Measurements from ENCODE around the gene SLAMF6.
"Not testable (repeated sequence)": the region's sequence is repeated elsewhere in the genome, so short reads cannot be mapped to it uniquely, and the experiment has no call there.

The SLAMF6 gene

GRCh38 chr1:160546942-160547341, 23.9 kb upstream of the SLAMF6 start:
- DNase-seq, result no peak
- intact Hi-C loops (cut with DNase I), result no loop called here

GRCh38 chr1:160544647-160545046, 21.6 kb upstream of the SLAMF6 start:
- intact Hi-C loops (cut with DNase I), result no loop called here
- peak in 1 of 42 donors; percentile 11 for DNase-seq

DNA sequence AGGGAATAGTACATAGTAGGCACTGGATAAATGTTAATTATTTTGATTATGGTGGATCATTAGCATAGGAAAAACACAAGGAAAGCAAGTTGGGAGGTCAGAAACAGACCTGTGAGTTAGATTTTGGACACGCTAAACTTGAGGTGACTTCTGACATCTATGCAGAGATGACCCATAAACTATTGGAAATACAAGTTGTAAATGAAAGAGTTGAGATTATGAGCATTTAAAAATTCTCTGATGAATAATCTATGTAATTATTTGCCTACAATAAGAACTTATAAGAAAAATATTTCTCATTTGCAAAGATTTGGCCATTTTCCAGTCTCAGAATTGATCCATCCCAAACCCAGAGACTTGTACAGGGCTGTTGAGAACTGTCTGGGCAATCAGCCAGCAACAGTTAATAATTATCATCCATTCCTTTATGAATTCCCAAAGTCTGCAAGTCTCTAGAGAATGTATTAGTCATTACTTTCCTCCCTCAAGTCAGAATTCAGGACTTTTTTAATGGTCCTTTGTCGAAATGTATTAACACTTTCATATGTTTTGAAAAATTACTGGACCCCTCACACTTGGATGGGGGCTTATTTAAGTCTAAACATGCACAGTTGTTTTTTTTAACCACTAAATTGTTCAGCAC, 19.4 kb upstream of the SLAMF6 start:
- no peak for DNase-seq
- intact Hi-C loops (cut with DNase I), result no loop called here

GRCh38 chr1:160541622-160542302, 18.7 kb upstream of the SLAMF6 start:
- intact Hi-C loops (cut with DNase I), result no loop called here
- DNase-seq, result no peak

GRCh38 chr1:160540859-160541233, 17.8 kb upstream of the SLAMF6 start:
- intact Hi-C loops (cut with DNase I), result no loop called here
- no peak for DNase-seq

DNA sequence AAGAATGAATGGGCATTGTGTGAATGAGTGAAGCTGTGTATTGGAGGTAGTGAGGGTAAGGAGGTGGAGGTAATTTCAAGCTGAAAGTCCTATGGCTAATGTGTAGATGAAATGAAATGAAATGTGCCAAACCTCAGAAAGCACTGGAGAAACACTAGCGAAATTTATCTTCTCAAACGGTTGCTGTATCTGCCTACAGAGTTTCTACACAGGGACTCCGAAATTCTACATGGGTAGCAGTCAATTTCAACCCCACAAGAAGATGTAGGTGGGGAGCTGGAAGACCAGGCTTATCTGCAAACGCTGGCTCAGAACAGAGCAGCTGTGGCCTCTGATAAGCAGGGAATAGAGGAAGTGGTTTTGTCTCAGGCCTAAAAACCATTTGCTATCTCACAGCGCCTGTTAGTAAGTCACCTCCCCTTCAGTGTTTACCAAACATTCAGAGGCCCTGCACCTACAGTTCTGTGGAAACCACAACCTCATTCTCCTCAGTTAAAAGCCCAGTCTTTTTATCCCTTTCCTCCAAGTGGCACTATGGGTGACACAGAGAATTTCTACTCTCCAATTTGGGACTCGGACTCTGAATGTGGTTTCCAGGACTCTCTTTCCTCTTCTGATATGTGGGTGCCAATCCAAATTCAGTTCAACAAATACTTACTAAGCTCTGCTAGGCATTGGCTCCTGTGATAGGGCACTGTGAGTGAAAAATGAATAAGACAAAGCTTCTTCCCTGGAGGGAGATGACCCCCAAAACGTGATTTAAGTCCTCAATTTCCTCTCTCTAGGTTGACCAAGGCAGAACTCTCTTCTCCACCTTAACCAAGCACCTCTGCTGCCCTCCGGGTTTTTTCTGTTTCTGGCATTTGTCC, 17.2 kb upstream of the SLAMF6 start:
- intact Hi-C loops (cut with DNase I), result no loop called here
- DNase-seq, result no peak

DNA sequence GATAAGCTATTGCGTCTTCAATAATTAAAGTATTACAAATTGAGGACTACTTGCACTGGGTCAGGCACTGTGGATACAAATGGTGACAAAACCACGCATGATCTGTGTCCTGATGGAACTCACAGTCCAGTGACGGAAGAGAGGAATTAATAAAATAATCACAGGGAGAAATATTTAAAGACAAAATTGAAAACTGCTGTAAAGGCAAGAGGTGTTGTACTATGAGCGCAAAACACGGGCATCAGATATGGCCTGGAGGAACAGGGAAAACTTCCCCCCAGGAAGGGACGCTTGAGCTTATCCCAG, 16.6 kb upstream of the SLAMF6 start:
- intact Hi-C loops (cut with DNase I), result no loop called here
- no peak for DNase-seq

DNA sequence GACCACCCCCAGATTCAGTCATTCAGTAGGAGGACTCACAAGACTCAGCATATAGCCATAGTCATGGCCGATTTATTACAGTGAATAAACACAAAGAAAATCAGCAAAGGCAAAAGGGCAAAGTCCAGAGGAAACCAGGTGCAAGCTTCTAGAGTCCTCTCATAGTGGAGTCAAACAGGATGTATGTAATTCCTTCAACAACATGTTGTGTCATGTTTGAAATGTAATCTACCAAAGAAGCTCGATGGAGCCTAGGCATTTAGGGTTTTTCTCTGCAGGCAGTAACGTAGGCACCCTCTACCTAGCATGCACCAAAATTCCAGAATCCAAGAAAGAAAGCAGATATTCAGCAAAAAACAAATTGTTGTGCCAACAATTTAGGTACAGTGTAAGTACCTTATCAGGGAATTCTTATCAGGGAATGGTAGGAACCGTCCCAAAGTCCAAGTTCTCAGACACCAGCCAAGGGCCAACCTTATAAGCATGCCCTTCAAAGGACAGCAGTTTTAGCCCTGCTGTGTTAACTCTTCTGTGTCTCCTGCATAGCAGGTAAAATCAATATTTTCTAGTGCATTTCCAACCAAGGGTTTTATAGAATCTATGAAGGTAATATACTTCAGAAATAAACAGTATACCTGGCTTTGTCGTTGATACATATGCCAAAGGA, 16.1 kb upstream of the SLAMF6 start:
- intact Hi-C loops (cut with DNase I), result no loop called here
- DNase-seq, result no peak

GRCh38 chr1:160537714-160538665, 14.9 kb upstream of the SLAMF6 start:
- intact Hi-C loops (cut with DNase I), result no loop called here

DNA sequence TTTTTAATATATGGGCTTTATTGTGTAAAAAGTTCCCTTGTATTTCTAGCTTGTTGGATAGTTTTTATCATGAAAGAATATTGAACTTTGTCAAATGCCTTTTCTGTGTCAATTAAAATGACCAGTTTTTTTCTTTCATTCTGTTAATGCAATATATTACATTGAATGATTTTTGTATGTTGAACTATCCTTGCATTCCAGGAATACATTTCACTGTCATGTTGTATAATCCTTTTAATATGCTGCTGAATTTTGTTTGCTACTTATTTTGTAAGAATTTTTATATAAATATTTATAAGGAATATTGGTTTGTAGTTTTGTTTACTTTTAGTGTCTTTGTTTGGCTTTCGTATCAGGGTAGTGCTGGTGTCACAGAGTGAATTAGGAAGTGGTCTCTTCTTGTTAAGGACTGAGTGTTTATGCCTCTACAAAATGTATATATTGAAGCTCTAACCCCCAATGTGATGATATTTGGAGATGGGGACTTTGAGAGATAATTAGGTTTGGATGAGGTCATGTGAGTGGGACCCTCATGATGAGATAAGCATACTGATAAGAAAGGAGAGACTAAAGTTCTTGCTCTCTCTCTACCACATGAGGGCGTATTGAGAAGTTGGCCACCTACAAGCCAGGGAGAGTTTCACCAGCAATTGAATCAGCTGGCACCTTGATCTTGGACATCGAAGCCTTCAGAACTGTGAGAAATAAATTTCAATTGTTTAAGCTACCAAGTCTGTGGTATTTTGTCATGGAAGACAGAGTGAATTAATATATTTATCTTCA, 12.0 kb upstream of the SLAMF6 start:
- DNase-seq, result no peak
- intact Hi-C loops (cut with DNase I), result no loop called here

More at GRCh38 chr1:160537714-160538665, 14.9 kb upstream of the SLAMF6 start:
- DNase-seq, result no peak

DNA sequence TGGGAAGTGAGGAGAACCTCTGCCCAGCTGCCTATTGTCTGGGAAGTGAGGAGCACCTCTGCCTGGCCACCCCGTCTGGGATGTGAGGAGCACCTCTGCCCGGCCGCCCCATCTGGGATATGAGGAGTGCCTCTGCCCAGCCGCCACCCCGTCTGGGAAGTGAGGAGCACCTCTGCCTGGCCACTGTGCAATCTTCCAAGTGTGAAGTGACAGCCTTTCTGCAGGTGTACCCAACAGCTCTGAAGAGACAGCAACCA, 9.4 kb upstream of the SLAMF6 start:
- intact Hi-C loops (cut with DNase I); DNase-seq: not testable (repeated sequence)

- intact Hi-C loops (cut with DNase I); DNase-seq: not testable (repeated sequence)
Observed at GRCh38 chr1:160531809-160532556, 8.9 kb upstream of the SLAMF6 start.

DNA sequence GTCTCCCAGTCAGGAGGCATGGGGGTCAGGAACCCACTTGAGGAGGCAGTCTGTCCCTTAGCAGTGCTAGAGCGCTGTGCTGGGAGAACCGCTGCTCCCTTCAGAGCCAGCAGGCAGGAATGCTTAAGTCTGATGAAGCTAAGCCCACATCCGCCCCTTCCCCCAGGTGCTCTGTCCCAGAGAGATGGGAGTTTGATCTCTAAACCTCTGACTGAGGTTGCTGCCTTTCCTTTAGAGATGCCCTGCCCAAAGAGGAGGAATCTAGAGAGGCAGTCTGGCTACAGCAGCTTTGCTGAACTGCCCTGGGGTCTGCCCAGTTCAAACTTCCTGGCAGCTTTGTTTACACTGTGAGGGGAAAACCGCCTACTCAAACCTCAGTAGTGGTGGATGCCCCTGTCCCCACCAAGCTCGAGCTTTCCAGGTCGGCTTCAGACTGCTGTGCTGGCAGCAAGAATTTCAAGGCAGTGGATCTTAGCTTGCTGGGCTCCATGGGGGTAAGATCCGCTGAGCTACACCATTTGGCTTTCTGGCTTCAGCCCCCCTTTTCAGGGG, 6.4 kb upstream of the SLAMF6 start:
- intact Hi-C loops (cut with DNase I); DNase-seq: not testable (repeated sequence)

DNA sequence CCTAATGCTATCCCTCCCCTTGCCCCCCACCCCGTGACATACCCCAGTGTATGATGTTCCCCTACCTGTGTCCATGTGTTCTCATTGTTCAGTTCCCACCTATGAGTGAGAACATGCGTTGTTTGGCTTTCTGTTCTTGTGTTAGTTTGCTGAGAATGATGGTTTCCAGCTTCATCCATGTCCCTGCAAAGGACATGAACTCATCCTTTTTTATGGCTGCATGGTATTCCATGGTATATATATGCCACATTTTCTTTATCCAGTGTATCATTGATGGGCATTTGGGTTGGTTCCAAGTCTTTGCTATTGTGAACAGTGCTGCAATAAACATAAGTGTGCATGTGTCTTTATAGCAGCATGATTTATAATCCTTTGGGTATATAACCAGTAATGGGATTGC, 734 bp upstream of the SLAMF6 start:
- intact Hi-C loops (cut with DNase I); DNase-seq: not testable (repeated sequence)

DNA sequence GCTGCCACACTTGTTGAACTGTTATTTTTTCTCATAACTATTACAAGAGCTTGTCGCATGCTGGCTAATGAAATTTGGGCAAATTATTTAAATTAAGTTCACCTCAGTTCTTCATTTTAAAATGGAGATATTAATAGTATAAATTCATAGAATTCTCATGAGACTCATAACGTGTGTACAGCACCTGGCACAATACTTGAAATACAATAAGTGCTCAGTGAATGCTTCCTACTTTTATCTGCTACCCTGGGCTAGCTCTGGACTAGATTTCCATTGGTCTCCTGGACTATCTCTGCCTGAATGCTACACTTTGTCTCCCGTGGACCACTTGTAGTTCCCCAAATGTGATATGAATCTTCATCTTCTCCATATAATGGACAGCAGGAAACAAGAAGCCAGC, 919 bp downstream of the SLAMF6 start:
- DNase-seq, result no peak
- intact Hi-C loops (cut with DNase I), result no loop called here

DNA sequence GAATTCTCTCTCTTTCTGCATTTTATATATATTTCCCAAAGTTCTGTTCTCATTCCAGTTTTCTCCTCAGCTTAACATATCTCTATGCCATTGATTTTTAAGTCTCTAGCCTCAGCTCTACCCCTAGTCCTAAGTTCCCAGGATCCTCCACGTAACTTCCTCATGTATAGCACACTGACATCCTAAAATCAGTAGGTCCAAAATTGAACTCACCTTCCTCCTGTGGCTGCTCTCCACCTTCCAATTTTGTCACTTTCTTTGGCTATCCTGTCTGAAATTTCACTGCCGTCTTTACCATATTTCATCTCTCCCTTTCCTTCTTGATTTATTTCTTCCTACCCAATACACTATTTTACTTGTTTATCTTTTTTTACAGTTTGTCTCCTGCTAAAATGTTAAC, 1.5 kb downstream of the SLAMF6 start:
- no peak for DNase-seq

DNA sequence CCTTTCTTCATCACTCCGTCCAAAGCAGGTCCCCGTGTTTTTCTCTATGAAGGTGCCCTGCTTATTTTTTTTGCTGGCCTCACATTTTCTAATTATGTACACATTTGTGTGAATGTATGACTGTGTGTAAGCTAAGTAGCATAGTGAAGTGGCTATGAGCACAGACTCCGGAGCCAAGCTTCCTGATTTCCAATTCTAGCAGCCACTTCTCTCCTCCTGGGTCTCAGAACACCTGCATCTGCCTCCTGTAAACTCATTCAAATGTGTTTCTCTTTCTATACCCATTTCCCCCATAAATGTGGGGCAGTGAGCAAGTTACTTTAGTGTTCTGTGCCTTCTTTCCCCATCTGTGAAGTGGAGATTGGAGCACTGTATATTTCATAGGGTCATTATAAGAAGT, 2.1 kb downstream of the SLAMF6 start:
- intact Hi-C loops (cut with DNase I), result no loop called here
- no peak for DNase-seq

More for the DNA sequence above, 1.5 kb downstream of the SLAMF6 start:
- intact Hi-C loops (cut with DNase I), result no loop called here

Measured in head of caudate nucleus (tissue), 42 donors.